B cell (primary cell): Measurements from ENCODE around the gene NSD1. TPM values are rescaled to one million over a fixed set of nuclear protein-coding genes. Genes with fewer than 3 reads are reported as not detected.
A peak's percentile ranks its signal among the peaks of the same experiment; 100 is the strongest.

Experiments used
- ATAC-seq: fragments of 200-7000 bp; cut with Tn5 transposase; one replicate; pipeline ENCODE4 v1.10.0; 2021; ENCODE audit warnings: low read depth, mild to moderate bottlenecking, moderate number of reproducible peaks, moderate library complexity
- CTCF ChIA-PET: fragments of 350-600 bp; sonication (Branson Sonifier 250); formaldehyde crosslinking; loops from one replicate; lab custom pipeline; 2021; ENCODE audit warnings: antibody characterized with exemption, inconsistent platforms; lab: Charles Lee
- POLR2A ChIA-PET: fragments of 350-600 bp; sonication (Branson Sonifier 250); formaldehyde crosslinking; loops from one replicate; lab custom pipeline; 2021; ENCODE audit warnings: antibody characterized with exemption; lab: Charles Lee
- DNase-seq: peaks from one replicate; pipeline ENCODE4 v3.0.0; 2013
- H2AFZ ChIP-seq: 2 replicates; pipeline ENCODE4 v1.6.1; 2012; ENCODE audit warnings: mild to moderate bottlenecking, low read depth, low read length; ENCODE audit not compliant: insufficient read depth, poor library complexity, severe bottlenecking
- H3K27ac ChIP-seq, 2 donors: 1 replicate in 1 of 2; 2 replicates in 1 of 2; pipeline ENCODE4 v1.5.1; 2012 to 2013; ENCODE audit warnings: low read length in 2 of 2, mild to moderate bottlenecking in 2 of 2, moderate library complexity in 1 of 2
- H3K27me3 ChIP-seq, 4 experiments: fragments of 200-600 bp in 1 of 4; sonication (generic) in 1 of 4; replicated peaks in 1 of 4; 1 replicate in 2 of 4; 2 replicates in 2 of 4; pipeline versions ENCODE4 v1.6.1 to v1.7.0; 2013 to 2016; ENCODE audit warnings: low read length in 3 of 4, mild to moderate bottlenecking in 2 of 4, mixed read lengths in 1 of 4, moderate library complexity in 1 of 4; ENCODE audit not compliant: insufficient read depth in 4 of 4, control insufficient read depth in 3 of 4; ENCODE audit errors: control extremely low read depth in 1 of 4
- H3K36me3 ChIP-seq, 2 experiments: replicated peaks in 1 of 2; 1 replicate in 1 of 2; 2 replicates in 1 of 2; pipeline versions ENCODE4 v1.6.1 to v1.7.1; 2013; ENCODE audit warnings: low read length in 1 of 2; ENCODE audit not compliant: insufficient read depth in 2 of 2, control insufficient read depth in 1 of 2; ENCODE audit errors: control extremely low read depth in 1 of 2, extremely low read depth in 1 of 2
- H3K4me1 ChIP-seq, 2 donors: fragments of 200-600 bp in 1 of 2; sonication (generic) in 1 of 2; 1 replicate in 1 of 2; 2 replicates in 1 of 2; pipeline versions ENCODE4 v1.5.1 to v1.6.1; 2013 to 2017; ENCODE audit warnings: low read length in 2 of 2; ENCODE audit not compliant: control insufficient read depth in 2 of 2, insufficient read depth in 2 of 2
- H3K4me2 ChIP-seq: replicated peaks from 2 replicates; pipeline ENCODE3; 2012; ENCODE audit warnings: mild to moderate bottlenecking, low read depth, low read length; ENCODE audit not compliant: poor library complexity, severe bottlenecking
- H3K4me3 ChIP-seq, 5 experiments: fragments of 200-600 bp in 1 of 5; sonication (generic) in 1 of 5; 1 replicate in 3 of 5; 2 replicates in 2 of 5; pipeline versions ENCODE4 v1.5.1 to v1.7.0; 2011 to 2016; ENCODE audit warnings: low read length in 4 of 5, mild to moderate bottlenecking in 4 of 5, low read depth in 2 of 5, control low read depth in 1 of 5, moderate library complexity in 1 of 5; ENCODE audit not compliant: insufficient read depth in 1 of 5; ENCODE audit errors: control extremely low read depth in 1 of 5, extremely low read depth in 1 of 5
- H3K79me2 ChIP-seq: fragments of 200-600 bp; sonication (generic); one replicate; pipeline ENCODE4 v1.6.0; 2016; ENCODE audit warnings: low read length; ENCODE audit not compliant: control insufficient read depth, insufficient read depth
- H3K9ac ChIP-seq: fragments of 200-600 bp; sonication (generic); 2 replicates; pipeline ENCODE4 v1.6.1; 2017; ENCODE audit warnings: mild to moderate bottlenecking, low read length, moderate library complexity
- H3K9me3 ChIP-seq, 3 donors: one replicate each; pipeline versions ENCODE4 v1.6.1 to v1.7.1; 2013; ENCODE audit warnings: low read length in 2 of 3; ENCODE audit not compliant: control insufficient read depth in 2 of 3, insufficient read depth in 1 of 3; ENCODE audit errors: control extremely low read depth in 1 of 3
- H4K20me1 ChIP-seq: 2 replicates; pipeline ENCODE4 v1.6.0; 2012; ENCODE audit warnings: mild to moderate bottlenecking, low read length; ENCODE audit not compliant: insufficient read depth, control insufficient read depth, poor library complexity, severe bottlenecking
- H3K27ac Mint-ChIP-seq: one replicate; pipeline ENCODE4 v1.8.0; 2021; ENCODE audit warnings: mixed read lengths
- H3K27me3 Mint-ChIP-seq: one replicate; pipeline ENCODE4 v1.8.0; 2021; ENCODE audit warnings: mixed read lengths
- H3K4me1 Mint-ChIP-seq: one replicate; pipeline ENCODE4 v1.8.0; 2021; ENCODE audit warnings: mixed read lengths
- H3K4me3 Mint-ChIP-seq: one replicate; pipeline ENCODE4 v1.8.0; 2021; ENCODE audit warnings: mixed read lengths
- H3K9me3 Mint-ChIP-seq: one replicate; pipeline ENCODE4 v1.8.0; 2022; ENCODE audit warnings: mixed read lengths; ENCODE audit not compliant: insufficient read depth
- CTCF ChIP-seq: fragments of 200-600 bp; IDR thresholded peaks from one replicate; pipeline ENCODE4 v1.8.0; 2022; ENCODE audit warnings: antibody characterized with exemption, mild to moderate bottlenecking
- EZH2 ChIP-seq: IDR thresholded peaks from 2 replicates; pipeline ENCODE4 v1.6.1; 2012; ENCODE audit warnings: borderline replicate concordance, low read depth, mild to moderate bottlenecking, moderate library complexity, low read length; ENCODE audit not compliant: insufficient read depth, poor library complexity, severe bottlenecking
- WGBS: methylation state at CpG from one replicate; pipeline ENCODE4 v1.1.5; 2013; ENCODE audit warnings: missing lambda C conversion rate; ENCODE audit not compliant: insufficient coverage; 5-methylcytosine and 5-hydroxymethylcytosine counted together
- intact Hi-C: fragments of 100-400 bp; cut with micrococcal nuclease; formaldehyde crosslinking; loops from one replicate; pipeline ENCODE4 v1.10.0; 2022
- polyA plus RNA-seq: library from polyadenylated mRNA; depleted of rRNA; stranded (reverse); fragments of >200 nt; gene quantifications from 2 replicates; pipeline ENCODE4 v1.2.3, GENCODE V29; 2012
- total RNA-seq, 2 donors: library from RNA; stranded (reverse); fragments of 120-200 nt in 1 of 2; gene quantifications; 1 replicate in 1 of 2; 2 replicates in 1 of 2; pipeline versions ENCODE4 v1.2.3 to v1.2.4, GENCODE V29; 2013 to 2022

Gene NSD1
- total and polyA plus RNA-seq, 2 donors (not counting 1 experiment from before 2014, with no cell fraction given) = 10.8 to 145 TPM

- Histone ChIP-seq H2AFZ (no peak overlapping the region), H3K79me2 (peaks cover 24% of the 10 kb centered on the region), H3K9ac (no peak overlapping the region), H3K9me3 (no peaks in the 10 kb centered on the region), H3K27ac (no peak overlapping the region), H3K4me1 (no peaks in the 10 kb centered on the region), H3K27me3 (no peaks in the 10 kb centered on the region), H3K36me3 (peaks cover 0 to 77% of the 10 kb centered on the region in 2 experiments), H4K20me1 (no peaks in the 10 kb centered on the region), H3K4me3 (no peak overlapping the region), H3K4me2 (no peak overlapping the region)
- Mint-ChIP-seq H3K4me3 (no peak overlapping the region), H3K4me1 (no peaks in the 10 kb centered on the region), H3K27me3 (no peaks in the 10 kb centered on the region), H3K27ac (no peak overlapping the region), H3K9me3 (no peaks in the 10 kb centered on the region)
- TF ChIP-seq EZH2 (no peak), CTCF (no peak)
- ATAC-seq (no peak), DNase-seq (no peak)
- no CpG with 5 or more reads among the region's 5 CpGs for WGBS
- ChIA-PET POLR2A (no interaction called here), CTCF (no interaction called here)
- intact Hi-C loops = no loop called here
These were observed 108.7 kb downstream of the NSD1 start for GRCh38 chr5:177242304-177242703.

GRCh38 chr5:177249761-177250537 is 116.4 kb downstream of the NSD1 start:
- Mint-ChIP-seq H3K4me3 (no peak overlapping the region), H3K27ac (no peak overlapping the region)

More at GRCh38 chr5:177249761-177250537, 116.4 kb downstream of the NSD1 start:
- Histone ChIP-seq H3K9ac (no peak overlapping the region), H3K79me2 (peaks cover 6% of the 10 kb centered on the region), H2AFZ (no peak overlapping the region), H3K4me1 (no peaks in the 10 kb centered on the region), H3K36me3 (peaks cover 11 to 85% of the 10 kb centered on the region in 2 experiments), H3K27ac (peak overlapping the region in 1 of 2 donors; percentile 15), H4K20me1 (no peaks in the 10 kb centered on the region), H3K27me3 (no peaks in the 10 kb centered on the region), H3K9me3 (no peaks in the 10 kb centered on the region), H3K4me2 (no peak overlapping the region), H3K4me3 (no peak overlapping the region)
- DNase-seq (no peak), ATAC-seq (no peak)
- WGBS = no CpG with 5 or more reads among the region's 8 CpGs
- POLR2A ChIA-PET = interaction anchor here (0.7 kb wide), 1 partner anchor 141 kb away, joined by 5 read pairs; no protein-coding TSS in a partner anchor
- Mint-ChIP-seq H3K9me3 (no peaks in the 10 kb centered on the region), H3K4me1 (no peaks in the 10 kb centered on the region), H3K27me3 (no peaks in the 10 kb centered on the region)
- CTCF ChIA-PET = interaction anchor here (1.5 kb wide), 1 partner anchor 136 kb away, joined by 8 read pairs; no protein-coding TSS in a partner anchor
- no peak for TF ChIP-seq CTCF
- no peak for TF ChIP-seq EZH2
- intact Hi-C loops = loop anchor here (5.0 kb wide), 1 partner anchor 138 kb away; no protein-coding TSS in a partner anchor
